Fibroblast of skin of back (primary cell): Measurements from ENCODE around the gene SLC20A1. TPM values are rescaled to one million over a fixed set of nuclear protein-coding genes. Genes with fewer than 3 reads are reported as not detected.
"Not testable (repeated sequence)": the region's sequence is repeated elsewhere in the genome, so short reads cannot be mapped to it uniquely, and the experiment has no call there.

ENCODE experiments used
- DNase-seq: peaks from one replicate; pipeline ENCODE4 v3.0.0-alpha.2; 2013
- polyA plus RNA-seq, 2 experiments: library from polyadenylated mRNA; unstranded; fragments of 120-200 nt; gene quantifications; one replicate each; pipeline ENCODE4 v1.2.1, GENCODE V29; 2013; ENCODE audit not compliant: insufficient read length in 2 of 2

The SLC20A1 gene, protein sequence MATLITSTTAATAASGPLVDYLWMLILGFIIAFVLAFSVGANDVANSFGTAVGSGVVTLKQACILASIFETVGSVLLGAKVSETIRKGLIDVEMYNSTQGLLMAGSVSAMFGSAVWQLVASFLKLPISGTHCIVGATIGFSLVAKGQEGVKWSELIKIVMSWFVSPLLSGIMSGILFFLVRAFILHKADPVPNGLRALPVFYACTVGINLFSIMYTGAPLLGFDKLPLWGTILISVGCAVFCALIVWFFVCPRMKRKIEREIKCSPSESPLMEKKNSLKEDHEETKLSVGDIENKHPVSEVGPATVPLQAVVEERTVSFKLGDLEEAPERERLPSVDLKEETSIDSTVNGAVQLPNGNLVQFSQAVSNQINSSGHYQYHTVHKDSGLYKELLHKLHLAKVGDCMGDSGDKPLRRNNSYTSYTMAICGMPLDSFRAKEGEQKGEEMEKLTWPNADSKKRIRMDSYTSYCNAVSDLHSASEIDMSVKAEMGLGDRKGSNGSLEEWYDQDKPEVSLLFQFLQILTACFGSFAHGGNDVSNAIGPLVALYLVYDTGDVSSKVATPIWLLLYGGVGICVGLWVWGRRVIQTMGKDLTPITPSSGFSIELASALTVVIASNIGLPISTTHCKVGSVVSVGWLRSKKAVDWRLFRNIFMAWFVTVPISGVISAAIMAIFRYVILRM
- polyA plus RNA-seq (2013, experiment 1 of 2; ENCODE audit: insufficient read length) = 56.2 TPM
- polyA plus RNA-seq (2013, experiment 2 of 2; ENCODE audit: insufficient read length) = 33.2 TPM

DNA sequence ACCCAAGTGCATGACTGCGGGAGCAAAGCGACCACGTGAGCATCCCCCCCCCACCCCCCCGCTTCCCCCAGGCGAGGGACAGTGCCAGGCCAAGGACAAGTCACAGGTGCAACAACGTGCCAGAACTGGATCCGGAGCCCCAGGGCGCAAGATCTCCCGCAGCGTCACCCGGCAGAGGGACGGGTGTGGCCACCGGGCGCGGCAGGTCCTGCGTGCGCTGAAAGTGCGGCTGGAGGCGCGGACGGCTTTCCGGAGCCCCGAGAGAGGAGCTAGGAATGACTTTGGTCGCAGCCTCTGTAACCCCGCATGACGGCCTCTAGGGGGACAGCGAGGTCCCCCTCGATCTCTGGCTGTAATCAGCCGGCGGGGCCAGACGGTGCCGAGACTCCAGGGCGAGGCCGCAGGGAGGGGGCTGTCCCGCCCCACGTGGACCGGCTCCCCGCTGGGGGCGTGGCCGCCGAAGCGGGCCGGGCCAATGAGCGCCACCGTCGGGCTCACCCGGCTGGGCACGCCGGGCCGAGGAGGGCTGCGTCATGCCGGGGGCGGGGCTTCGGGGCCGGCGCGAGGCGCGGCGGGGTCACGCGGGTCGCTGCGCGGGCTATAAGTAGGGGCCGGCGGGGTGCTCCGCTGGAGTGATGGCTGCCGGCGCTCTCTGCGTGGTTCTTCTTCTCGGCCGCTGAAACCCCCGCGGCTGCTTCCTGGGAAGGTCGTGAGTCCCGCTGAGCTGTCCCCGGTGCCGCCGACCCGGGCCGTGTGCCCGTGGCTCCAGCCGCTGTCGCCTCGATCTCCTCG is at the start of gene SLC20A1:
TSS of gene SLC20A1 (plus strand) at position 630 of the 792 bp plus-strand sequence. CDS start 890 bp downstream, outside the sequence.
- DNase-seq = peak; percentile 93

DNA sequence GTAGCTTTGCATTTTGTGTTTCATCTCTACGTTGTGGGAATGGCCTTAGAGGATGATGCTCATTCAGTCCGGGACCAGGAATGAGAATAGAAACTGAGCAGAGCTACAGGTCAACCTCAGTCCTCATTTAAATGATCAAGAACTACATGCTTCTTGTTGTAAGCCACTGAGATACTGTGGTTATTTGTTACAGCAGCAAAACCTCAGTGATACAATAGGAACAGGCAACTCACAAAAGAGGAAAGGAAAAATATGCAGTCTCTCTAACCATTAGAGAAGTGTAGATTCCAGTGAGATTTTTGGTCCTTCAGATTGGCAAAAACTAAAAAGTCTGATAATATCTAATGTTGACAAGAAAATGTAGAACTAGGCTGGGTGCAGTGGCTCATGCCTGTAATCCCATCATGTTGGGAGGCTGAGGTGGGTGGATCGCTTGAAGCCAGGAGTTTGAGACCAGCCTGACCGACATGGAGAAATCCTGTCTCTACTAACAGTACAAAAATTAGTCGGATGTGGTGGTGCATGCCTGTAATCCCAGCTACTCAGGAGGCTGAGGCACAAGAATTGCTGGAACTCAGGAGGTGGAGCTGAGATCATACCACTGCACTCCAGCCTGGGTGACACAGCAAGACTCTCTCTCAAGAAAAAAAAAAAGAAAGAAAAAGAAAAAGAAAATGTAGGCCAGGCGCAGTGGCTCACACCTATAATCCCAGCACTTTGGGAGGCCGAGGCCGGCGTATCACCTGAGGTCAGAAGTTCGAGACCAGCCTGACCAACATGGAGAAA is 48.0 kb upstream of the SLC20A1 start:
- DNase-seq = no peak

DNA sequence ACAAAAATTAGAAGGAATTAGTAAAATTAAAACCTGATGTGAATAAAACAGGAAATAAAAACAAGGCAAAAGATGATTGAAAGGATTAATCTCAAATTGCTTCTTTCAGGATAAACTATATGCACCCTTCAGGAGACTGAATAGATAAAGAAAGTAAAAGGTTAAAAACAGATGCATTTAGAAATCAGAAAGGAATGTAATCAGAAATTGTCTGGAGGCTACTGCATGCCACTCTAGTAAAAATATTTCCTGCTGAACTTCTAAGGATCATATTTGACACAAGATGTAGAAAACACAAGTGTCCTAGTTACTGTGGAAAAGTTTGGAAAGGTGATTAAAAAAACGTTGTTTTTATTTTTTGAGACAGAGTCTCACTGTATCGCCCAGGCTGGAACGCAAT is 45.1 kb upstream of the SLC20A1 start:
- peak; percentile 24 for DNase-seq

DNA sequence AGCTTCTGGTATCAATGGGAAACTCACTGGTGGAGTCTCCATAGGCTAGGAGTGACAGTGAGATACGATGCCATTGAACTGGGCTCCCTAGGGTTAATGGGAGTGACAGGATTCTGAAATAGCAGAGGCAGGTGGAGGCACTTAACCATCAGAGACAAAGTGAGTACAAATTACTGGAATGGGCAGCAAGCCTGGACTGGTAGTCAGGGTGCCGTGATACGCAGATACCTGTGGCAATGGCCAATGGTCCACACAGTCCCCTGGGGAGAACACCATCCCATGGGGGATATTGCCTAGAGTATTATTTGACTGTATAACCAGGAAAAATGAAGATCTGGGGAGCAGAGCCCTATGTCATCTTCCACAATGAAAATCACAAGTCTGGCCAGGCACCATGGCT is 44.0 kb upstream of the SLC20A1 start:
- DNase-seq = no peak

DNA sequence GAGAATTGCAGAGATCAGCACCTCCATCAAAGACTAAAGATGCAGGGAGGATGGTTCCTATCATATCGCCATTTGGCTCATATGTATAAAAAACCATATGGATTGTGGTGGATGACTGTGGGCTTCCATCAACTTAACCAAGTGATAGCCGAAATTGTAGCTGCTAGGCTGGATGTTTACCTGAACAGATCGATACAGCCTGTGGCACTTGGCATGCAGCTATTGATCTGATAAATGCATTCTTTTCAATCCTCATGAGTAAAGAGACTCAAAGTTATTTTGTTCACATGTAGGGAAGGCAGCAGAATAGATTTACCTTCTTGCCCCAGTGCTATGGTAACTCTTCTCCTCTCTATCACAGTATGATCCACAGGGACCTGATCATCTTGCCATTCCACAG is 42.8 kb upstream of the SLC20A1 start:
- DNase-seq = no peak

DNA sequence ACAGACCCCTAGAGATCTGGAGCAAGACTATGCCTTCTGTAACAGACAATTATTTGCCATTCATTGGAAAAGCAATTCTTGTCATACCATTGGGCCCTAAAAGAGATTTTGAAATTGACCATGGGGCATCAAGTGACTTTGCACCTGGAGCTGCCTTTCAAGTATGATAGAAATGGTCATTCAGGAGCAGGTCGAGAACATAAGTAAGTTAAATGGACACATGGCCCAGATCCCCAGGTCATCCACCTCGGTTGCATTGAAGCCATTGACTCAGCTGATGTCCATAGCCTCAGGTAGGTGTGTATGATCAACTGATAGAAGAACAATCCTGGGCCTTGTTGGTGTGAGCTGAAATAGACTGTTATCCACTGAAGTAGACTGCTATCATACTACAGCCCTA is 42.0 kb upstream of the SLC20A1 start:
- DNase-seq = no peak

DNA sequence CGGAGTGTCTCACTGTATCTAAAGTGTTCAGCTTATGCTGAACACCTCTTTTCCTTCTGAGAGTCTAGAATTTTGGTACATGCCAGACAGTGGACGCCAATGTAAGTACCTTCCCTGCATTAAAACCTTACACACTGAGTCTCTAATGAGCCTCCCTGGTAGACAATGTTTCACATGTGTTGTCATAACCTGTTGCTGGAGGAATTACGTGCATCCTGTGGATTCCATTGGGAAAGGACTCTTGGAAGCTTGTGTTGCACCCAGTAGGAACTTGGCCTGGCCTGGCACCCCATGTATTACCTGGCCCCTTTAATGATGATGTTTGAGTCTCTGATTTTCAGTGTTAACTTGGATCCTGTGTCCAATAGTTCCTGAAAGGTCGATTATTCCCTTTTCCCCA is 40.8 kb upstream of the SLC20A1 start:
- DNase-seq = no peak

DNA sequence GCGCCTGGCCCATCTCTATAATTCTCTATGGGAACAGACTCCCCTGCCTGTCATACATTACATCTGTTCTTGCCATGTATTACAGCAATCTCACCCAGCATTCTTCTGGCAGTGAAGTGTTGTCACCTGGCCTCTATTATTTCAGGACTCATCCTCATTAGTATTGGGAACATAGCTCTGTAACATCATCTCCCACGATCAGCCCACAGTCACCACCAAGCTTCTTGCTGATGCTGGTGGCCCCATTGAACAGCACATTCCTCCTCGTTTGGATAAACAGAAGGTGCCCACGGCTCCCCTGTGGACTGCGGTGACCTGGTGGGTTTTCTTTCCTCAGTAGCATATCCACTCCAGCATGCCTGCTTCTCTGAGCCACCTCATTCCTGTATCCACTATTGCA is 39.8 kb upstream of the SLC20A1 start:
- DNase-seq = no peak

DNA sequence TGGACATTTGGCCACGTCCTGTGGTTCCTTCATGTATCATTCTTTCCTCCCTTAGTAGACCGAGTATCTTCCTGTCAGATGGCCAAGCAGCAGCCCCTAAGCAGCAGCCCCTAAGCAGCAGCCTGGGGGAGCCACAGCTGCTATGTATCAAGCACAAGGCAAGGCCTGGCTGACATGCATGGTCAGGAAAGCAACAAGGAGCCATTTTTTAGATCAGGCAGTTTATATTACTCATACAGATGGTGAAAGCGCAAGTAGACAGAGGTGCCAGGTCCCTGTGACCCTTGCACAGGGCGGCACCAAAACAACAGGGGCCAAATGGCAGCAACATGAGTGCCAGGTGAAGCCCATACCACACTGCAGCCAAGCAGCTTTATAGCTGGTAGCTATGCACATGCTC is 39.2 kb upstream of the SLC20A1 start:
- no peak for DNase-seq

DNA sequence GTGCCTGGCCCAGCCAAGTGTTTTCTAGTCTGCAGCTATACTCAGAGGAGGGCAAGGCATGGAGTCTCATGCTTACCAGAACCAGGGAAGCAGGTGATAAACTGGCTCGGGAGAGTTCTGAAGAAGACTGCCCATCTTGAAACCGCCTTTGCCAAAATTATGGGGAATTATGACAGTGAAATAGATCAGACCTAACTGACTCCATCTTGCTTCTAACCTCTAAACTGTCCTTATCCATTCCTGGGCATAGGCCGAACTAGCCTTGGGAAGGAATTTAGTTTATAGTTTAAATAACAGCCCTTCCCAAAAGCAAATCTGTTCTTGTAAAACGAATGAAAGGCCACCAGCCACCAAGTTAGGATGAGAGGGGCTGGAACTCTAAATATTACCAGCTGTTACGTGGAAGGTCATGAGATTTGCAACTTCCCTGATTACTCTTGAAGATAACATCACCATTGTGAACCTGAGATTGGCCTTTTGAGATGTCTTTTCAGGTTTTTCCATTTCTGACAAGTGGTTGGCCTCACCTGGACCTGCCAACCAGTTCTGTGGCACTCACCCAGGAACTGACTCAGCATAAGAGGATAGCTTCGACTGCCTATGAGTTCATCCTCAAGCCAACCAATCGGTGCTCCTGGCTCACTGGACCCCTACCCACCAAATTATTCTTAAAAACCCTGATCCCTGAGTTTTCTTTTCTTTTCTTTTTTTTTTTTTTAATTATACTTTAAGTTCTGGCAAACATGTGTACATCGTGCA is 37.9 kb upstream of the SLC20A1 start:
- no peak for DNase-seq

DNA sequence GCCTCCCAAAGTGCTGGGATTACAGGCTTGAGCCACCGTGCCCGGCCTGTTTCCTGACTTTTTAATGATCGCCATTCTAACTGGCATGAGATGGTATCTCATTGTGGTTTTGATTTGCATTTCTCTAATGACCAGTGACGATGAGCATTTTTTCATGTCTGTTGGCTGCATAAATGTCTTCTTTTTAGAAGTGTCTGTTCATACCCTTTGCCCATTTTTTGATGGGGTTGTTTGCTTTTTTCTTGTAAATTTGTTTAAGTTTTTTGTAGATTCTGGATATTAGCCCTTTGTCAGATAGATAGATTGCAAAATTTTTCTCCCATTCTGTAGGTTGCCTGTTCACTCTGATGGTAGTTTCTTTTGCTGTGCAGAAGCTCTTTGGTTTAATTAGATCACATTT is 36.4 kb upstream of the SLC20A1 start:
- not testable (repeated sequence) for DNase-seq

DNA sequence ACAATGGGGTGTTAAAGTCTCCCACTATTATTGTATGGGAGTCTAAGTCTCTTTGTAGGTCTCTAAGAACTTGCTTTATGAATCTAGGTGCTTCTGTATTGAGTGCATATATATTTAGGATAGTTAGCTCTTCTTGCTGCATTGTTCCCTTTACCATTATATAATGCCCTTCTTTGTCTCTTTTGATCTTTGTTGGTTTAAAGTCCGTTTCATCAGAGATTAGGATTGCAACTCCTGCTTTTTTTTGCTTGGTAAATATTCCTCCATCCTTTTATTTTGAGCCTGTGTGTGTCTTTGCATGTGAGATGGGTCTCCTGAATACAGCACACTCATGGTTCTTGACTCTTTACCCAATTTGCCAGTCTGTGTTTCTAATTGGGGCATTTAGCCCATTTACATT is 33.5 kb upstream of the SLC20A1 start:
- not testable (repeated sequence) for DNase-seq

DNA sequence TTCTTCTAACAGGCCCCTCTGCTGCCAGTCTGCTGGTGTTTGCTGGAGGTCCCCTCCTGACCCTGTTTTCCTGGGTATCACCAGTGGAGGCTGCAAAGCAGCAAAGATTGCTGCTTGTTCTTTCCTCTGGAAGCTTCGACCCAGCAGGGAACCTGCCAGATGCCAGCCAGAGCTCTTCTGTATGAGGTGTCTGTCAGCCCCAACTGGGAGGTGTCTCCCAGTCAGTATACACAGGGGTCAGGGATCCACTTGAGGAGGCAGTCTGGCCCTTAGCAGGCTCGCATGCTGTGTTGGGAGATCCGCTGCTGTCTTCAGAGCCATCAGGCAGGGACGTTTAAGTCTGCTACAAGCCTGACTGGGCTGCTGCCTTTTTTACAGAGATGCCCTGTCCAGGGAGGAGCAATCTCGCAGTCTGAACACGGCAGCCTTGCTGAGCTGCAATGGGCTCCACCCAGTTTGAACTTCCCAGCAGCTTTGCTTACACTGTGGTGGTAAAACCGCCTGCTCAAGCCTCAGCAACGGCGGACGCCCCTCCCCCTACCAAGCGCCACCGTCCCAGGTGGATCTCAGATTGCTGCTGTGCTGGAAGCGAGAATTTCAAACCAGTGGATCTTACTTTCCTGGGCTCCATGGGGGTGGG is 31.4 kb upstream of the SLC20A1 start:
- no peak for DNase-seq

DNA sequence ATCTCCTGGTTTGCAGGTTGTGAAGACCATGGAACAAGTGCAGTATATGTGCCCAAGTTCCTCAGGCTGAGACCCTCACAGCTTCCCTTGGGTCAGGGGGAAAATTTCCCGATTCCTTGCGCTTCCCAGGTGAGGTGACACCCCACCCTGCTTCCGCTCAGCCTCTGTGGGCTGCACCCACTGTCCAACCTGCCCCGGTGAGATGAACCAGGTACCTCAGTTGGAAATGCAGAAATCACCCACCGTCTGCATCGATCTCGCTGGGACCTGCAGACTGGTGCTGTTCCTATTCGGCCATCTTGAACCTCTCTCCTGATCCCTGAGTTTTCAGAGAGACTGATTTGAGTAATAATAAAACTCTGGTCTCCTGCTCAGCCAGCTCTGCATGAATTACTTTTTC is 30.7 kb upstream of the SLC20A1 start:
- no peak for DNase-seq

DNA sequence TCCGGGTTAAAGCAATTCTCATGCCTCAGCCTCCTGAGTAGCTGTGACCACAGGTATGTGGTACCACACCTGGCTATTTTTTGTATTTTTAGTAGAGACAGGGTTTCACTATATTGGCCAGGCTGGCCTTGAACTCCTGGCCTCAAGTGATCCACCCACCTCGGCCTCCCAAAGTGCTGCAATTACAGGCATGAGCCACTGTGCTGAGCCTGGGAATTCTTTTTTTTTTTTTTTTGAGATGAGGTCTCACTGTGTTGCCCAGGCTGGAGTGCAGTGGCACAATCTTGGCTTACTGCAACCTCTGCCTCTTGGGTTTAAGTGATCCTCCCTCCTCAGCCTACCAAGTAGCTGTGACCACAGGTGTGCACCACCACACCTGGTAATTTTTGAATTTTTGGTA is 29.9 kb upstream of the SLC20A1 start:
- not testable (repeated sequence) for DNase-seq

DNA sequence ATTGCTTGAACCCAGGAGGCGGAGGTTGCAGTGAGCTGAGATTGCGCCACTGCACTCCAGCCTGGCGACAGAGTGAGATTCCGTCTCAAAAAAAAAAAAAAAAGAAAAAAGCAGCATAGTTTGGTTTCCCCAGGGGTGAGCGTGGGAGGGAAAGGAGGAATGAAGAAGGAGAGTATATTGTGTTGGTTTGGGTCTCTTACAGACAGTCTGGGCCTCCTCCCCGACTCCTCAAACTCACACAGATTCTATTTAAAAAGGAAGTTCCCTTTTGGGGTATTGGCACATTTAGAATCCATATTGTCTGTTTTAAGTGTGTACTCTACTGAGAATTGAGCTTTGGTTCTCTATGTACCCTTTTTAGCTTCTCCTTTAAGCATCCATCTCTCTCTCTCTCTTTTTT is 27.4 kb upstream of the SLC20A1 start:
- DNase-seq = no peak

DNA sequence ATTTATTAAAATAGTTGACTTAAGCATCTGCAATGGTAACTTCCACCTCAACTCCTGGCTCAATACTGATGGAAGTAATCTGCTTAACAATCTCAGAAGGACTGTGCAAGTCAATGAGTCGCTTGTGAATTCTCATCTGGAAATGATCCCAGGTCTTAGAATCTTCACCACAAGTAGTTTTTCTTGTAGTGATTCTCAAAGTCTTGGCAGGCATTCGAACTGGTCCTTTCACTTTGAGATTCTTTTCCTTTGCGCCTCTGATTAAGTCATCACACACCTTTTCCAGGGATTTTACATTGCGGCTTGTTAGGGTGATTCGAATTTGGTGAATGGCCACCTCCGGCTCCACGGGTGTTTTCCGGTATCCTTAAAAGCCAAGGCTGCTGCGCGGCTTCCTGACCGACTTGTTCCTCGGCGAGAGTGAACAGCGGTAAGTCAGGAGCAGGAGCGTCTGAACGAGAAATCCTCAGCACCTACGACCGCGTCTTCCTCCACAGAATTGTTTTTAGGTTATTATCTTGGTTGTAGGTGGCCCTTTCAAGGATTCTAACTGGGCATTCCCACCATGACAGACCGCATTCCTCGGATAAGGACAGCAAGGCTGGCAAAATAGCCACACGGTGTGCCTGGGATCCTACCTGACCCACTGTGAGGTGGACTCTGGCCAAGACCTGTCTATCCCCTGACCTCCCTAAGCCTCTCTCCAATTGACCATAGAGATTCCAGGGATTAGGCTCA is 23.8 kb upstream of the SLC20A1 start:
- peak; percentile 57 for DNase-seq

DNA sequence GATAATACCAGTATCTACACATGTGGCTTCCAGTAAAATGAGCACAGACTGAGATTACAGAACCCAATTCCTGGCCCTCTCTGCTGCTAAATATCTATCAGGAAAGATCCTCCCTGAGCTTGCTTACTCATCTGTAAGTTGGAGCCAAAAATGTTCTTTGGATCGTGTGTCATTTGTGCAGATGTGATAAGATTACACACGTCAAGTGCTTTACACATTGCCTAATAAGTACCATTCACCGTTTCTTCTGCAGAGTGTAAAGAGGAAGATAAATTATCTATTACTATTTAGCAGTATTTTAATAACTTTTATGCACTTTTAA is 23.2 kb upstream of the SLC20A1 start:
- DNase-seq = peak; percentile 79

DNA sequence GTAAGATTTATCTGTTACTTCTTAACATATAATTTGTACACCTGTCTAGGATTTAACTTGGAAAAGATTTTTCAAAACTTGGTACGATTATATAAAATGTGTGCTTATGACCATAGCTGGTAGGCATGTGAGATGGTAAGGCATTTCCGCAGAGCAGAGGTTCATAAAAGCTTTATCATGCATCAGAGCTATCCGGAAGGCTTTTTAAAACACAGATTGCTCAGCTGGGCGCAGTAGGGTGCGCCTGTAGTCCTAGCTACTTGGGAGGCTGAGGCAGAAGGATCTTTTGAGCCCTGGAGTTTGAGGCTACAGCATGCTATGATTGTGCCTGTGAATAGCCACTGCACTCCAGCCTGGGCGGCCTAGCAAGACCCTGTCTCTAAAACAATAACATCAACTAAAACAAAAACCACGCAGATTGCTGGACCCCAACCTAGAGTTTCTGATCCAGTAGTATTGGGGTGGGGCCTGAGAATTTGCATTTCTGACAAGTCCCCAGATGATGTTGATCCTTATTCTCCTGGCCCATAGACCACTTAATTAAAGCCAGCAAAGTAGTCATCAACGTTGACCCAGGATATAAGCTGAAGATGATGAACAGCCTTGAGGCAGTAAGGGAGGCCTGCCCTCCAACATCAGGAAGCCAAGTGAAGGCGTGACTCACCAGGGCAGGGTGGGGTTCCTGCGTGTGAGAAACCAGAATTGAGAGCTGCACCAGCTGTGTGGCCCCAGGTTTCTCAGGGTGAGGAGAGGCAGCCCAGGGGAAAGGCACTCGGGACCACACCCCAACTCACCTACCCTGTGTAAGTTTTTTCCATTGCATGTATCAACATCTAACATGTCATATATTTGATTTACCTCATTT is 21.6 kb upstream of the SLC20A1 start:
- peak; percentile 82 for DNase-seq
